PC-3 (cell line): Measurements from ENCODE around the gene IFNGR2.

Experiments
- CTCF ChIP-seq: fragments of 300-600 bp; sonication (generic); conservative IDR thresholded peaks from 2 replicates; pipeline ENCODE4 v1.5.1; 2017; ENCODE audit warnings: antibody characterized with exemption, low read depth, mild to moderate bottlenecking, low read length
- EZH2 ChIP-seq: fragments of 300-600 bp; sonication (generic); IDR thresholded peaks from one replicate; pipeline ENCODE4 v1.6.1; 2017; ENCODE audit warnings: antibody characterized with exemption, mild to moderate bottlenecking, low read length; ENCODE audit not compliant: unreplicated experiment

- TF ChIP-seq CTCF (no peak), EZH2 (no peak)
These were observed 16.4 kb downstream of the IFNGR2 start for GRCh38 chr21:33419538-33420123.
